A549 (cell line): ENCODE measurements around the gene DRC7.

Experiments used
- BCL3 ChIP-seq: fragments of >200 bp; sonication (Bioruptor Twin); formaldehyde crosslinking; IDR thresholded peaks from 3 replicates; pipeline ENCODE4 v1.6.1; 2016
- CEBPB ChIP-seq, 2 experiments: fragments of >200 bp in 1 of 2; sonication (Bioruptor Twin) in 1 of 2; formaldehyde crosslinking in 1 of 2; IDR thresholded peaks; 2 replicates each; pipeline ENCODE4 v1.6.1; 2012 to 2016
- GATA3 ChIP-seq: IDR thresholded peaks from 2 replicates; pipeline ENCODE4 v1.6.1; 2012; ENCODE audit warnings: borderline replicate concordance
- HOXB13 ChIP-seq: fragments of 250-450 bp; sonication (Bioruptor Pico); IDR thresholded peaks from 2 replicates; pipeline ENCODE4 v1.5.0; 2020; ENCODE audit warnings: low read depth, mild to moderate bottlenecking, moderate library complexity
- MAX ChIP-seq: IDR thresholded peaks from 2 replicates; pipeline ENCODE4 v1.6.1; 2012
- NR3C1 ChIP-seq: fragments of >200 bp; sonication (Bioruptor Twin); formaldehyde crosslinking; IDR thresholded peaks from 3 replicates; pipeline ENCODE4 v1.6.1; 2017
- PHF8 ChIP-seq: fragments of 200-600 bp; sonication (generic); IDR thresholded peaks from 2 replicates; pipeline ENCODE4 v1.6.1; 2016; ENCODE audit warnings: low read depth, mild to moderate bottlenecking, antibody characterized with exemption, moderate library complexity, borderline replicate concordance
- POLR2A ChIP-seq: IDR thresholded peaks from 2 replicates; pipeline ENCODE4 v1.6.1; 2012; ENCODE audit warnings: mild to moderate bottlenecking, low read length
- RAD21 ChIP-seq, 2 experiments: fragments of >200 bp in 1 of 2; sonication (Bioruptor Twin) in 1 of 2; formaldehyde crosslinking in 1 of 2; IDR thresholded peaks in 1 of 2; conservative IDR thresholded peaks in 1 of 2; 2 replicates in 1 of 2; 3 replicates in 1 of 2; pipeline ENCODE4 v1.6.1; 2012 to 2018; ENCODE audit warnings: inconsistent platforms in 1 of 2
- RCOR1 ChIP-seq: fragments of 150-350 bp; IDR thresholded peaks from 2 replicates; pipeline ENCODE4 v1.6.1; 2014; ENCODE audit warnings: antibody characterized with exemption, low read length, low read depth
- SMC3 ChIP-seq: fragments of >200 bp; sonication (Bioruptor Twin); formaldehyde crosslinking; IDR thresholded peaks from 3 replicates; pipeline ENCODE4 v1.6.1; 2018; ENCODE audit warnings: inconsistent platforms
- ZFP36 ChIP-seq: fragments of 450-650 bp; IDR thresholded peaks from 2 replicates; pipeline ENCODE4 v1.6.1; 2014; ENCODE audit warnings: borderline replicate concordance; ENCODE audit not compliant: partially characterized antibody
- TF ChIP-seq, protein P1 (sequence below): fragments of >200 bp; sonication (Bioruptor Twin); formaldehyde crosslinking; IDR thresholded peaks from 3 replicates; pipeline ENCODE4 v1.5.1; 2016

DNA sequence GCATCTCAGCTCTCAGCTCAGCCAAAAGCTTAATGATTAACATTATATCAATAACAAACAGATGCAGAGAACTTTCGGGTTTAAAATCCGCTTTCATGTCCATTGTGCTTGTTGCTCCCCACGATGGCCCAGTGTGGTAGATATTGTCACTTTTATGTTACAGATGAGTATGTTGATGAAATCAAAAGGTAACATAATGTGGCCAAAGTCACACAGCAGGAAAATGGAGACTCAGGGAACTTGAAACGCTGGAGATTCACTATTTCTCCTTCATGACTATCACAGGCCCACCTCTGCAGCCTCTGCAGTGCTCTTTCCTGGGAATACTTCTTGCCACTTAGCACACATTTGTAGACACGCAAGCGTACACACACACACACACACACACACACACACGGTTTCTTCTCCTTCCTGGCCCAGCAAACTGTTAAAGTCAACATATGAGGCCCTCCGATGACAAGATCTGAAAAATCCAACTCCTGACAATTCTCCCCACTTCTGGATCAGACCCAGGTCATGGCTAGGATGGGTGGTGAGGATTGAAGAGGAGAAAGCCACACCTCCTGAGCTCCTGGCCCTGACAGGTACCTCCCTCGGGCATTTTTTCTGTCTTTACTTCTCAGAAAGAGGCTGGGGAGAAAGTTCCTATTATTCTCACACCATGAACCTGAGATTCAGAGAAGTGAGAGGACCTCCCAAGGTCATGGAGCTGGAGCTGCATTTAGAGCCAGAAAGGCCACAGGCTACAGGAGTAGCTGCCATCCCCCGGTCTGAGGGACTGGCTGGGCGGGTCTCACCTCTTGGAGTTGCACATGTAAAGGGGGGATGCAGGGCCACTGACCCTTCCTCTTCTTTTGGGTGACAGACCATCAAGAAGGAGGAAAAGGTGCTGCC is 9.7 kb downstream of the DRC7 start:
- TF ChIP-seq PHF8 (no peak), POLR2A (no peak), RCOR1 (no peak), RAD21 (conservative IDR thresholded peaks at IDR 0.05 in 1 of 2, IDR thresholded peaks at IDR 0.05 in 1 of 2) (no peak), MAX (no peak), SMC3 (no peak), CEBPB (IDR thresholded peaks at IDR 0.05) (no peak), ZFP36 (no peak), BCL3 (no peak), HOXB13 (CRISPR knock-in tag) (no peak), GATA3 (no peak), NR3C1 (no peak)
- TF ChIP-seq, protein P1, sequence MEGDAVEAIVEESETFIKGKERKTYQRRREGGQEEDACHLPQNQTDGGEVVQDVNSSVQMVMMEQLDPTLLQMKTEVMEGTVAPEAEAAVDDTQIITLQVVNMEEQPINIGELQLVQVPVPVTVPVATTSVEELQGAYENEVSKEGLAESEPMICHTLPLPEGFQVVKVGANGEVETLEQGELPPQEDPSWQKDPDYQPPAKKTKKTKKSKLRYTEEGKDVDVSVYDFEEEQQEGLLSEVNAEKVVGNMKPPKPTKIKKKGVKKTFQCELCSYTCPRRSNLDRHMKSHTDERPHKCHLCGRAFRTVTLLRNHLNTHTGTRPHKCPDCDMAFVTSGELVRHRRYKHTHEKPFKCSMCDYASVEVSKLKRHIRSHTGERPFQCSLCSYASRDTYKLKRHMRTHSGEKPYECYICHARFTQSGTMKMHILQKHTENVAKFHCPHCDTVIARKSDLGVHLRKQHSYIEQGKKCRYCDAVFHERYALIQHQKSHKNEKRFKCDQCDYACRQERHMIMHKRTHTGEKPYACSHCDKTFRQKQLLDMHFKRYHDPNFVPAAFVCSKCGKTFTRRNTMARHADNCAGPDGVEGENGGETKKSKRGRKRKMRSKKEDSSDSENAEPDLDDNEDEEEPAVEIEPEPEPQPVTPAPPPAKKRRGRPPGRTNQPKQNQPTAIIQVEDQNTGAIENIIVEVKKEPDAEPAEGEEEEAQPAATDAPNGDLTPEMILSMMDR = no peak
